ENCODE results near the gene PARD6G. TPM values are rescaled to one million over a fixed set of nuclear protein-coding genes. Genes with fewer than 3 reads are reported as not detected.

Gene PARD6G
- total RNA-seq, 2 donors from 2014 or later, result 2.6 to 3.1 TPM

- no peaks in the 10 kb centered on the region for H3K27me3 ChIP-seq
- H3K4me1 ChIP-seq, result peaks cover 10% of the 10 kb centered on the region
- intact Hi-C loops (cut with DNase I), result no loop called here
- 61 to 66% methylated on average over 2 of the region's 2 CpGs for WGBS, 2 donors
- no peaks in the 10 kb centered on the region for H3K36me3 ChIP-seq (replicated peaks in 1 of 2; ENCODE audit: insufficient read depth in 1 of 2, low read depth in 2 of 2)
- H3K9me3 ChIP-seq, result no peaks in the 10 kb centered on the region
- no peak for DNase-seq
- no peak for ATAC-seq
- no peak overlapping the region for H3K27ac ChIP-seq
- no peak for TF ChIP-seq CTCF (IDR thresholded peaks at IDR 0.05)
- no peak for TF ChIP-seq POLR2A (IDR thresholded peaks at IDR 0.05)
- H3K4me3 ChIP-seq, result no peak overlapping the region
Observed at GRCh38 chr18:80213182-80213581, 34.1 kb downstream of the PARD6G start.

GRCh38 chr18:80210312-80211083 lies 36.8 kb downstream of the PARD6G start:
- intact Hi-C loops (cut with DNase I), result no loop called here
- Histone ChIP-seq H3K9me3 (no peaks in the 10 kb centered on the region), H3K27ac (peak overlapping the region in 1 of 4 donors; percentile 21), H3K4me1 (peaks cover 10% of the 10 kb centered on the region), H3K4me3 (no peak overlapping the region), H3K36me3 (replicated peaks in 1 of 2; ENCODE audit: insufficient read depth in 1 of 2, low read depth in 2 of 2) (no peaks in the 10 kb centered on the region), H3K27me3 (no peaks in the 10 kb centered on the region)
- ATAC-seq (peak; percentile 68), DNase-seq (peak in 3 of 4 donors; percentile 18 to 27 (median 27))
- no peak for TF ChIP-seq POLR2A (IDR thresholded peaks at IDR 0.05)
- no peak for TF ChIP-seq CTCF (IDR thresholded peaks at IDR 0.05)
- WGBS, 2 donors, result 12 to 17% methylated on average over 6 of the region's 6 CpGs

GRCh38 chr18:80208620-80209019 lies 38.7 kb downstream of the PARD6G start:
- no peaks in the 10 kb centered on the region for H3K27me3 ChIP-seq
- DNase-seq, result no peak
- H3K27ac ChIP-seq, result no peak overlapping the region
- H3K9me3 ChIP-seq, result no peaks in the 10 kb centered on the region
- intact Hi-C loops (cut with DNase I), result no loop called here
- 73 to 96% methylated on average over 4 of the region's 4 CpGs for WGBS, 2 donors
- H3K4me1 ChIP-seq, result peaks cover 10% of the 10 kb centered on the region
- no peak overlapping the region for H3K4me3 ChIP-seq
- no peak for ATAC-seq
- no peaks in the 10 kb centered on the region for H3K36me3 ChIP-seq (replicated peaks in 1 of 2; ENCODE audit: insufficient read depth in 1 of 2, low read depth in 2 of 2)
- TF ChIP-seq POLR2A (IDR thresholded peaks at IDR 0.05) (no peak), CTCF (IDR thresholded peaks at IDR 0.05) (no peak)

- Histone ChIP-seq H3K36me3 (replicated peaks in 1 of 2; ENCODE audit: insufficient read depth in 1 of 2, low read depth in 2 of 2) (no peaks in the 10 kb centered on the region), H3K9me3 (no peaks in the 10 kb centered on the region), H3K4me1 (peaks cover 2% of the 10 kb centered on the region), H3K27me3 (no peaks in the 10 kb centered on the region), H3K27ac (no peak overlapping the region), H3K4me3 (no peak overlapping the region)
- WGBS, 2 donors, result 86% methylated on average over 3 to 4 of the region's 4 CpGs
- no peak for ATAC-seq
- TF ChIP-seq CTCF (IDR thresholded peaks at IDR 0.05) (no peak), POLR2A (IDR thresholded peaks at IDR 0.05) (no peak)
- intact Hi-C loops (cut with DNase I), result no loop called here
- no peak for DNase-seq
Observed at GRCh38 chr18:80205294-80205693, 42.0 kb downstream of the PARD6G start.

GRCh38 chr18:80204142-80204541 lies 43.2 kb downstream of the PARD6G start:
- 85 to 87% methylated on average over 2 of the region's 2 CpGs for WGBS, 2 donors
- Histone ChIP-seq H3K27me3 (no peaks in the 10 kb centered on the region), H3K4me3 (no peak overlapping the region), H3K36me3 (replicated peaks in 1 of 2; ENCODE audit: insufficient read depth in 1 of 2, low read depth in 2 of 2) (no peaks in the 10 kb centered on the region), H3K4me1 (no peaks in the 10 kb centered on the region), H3K27ac (no peak overlapping the region), H3K9me3 (no peaks in the 10 kb centered on the region)
- ATAC-seq, result no peak
- intact Hi-C loops (cut with DNase I), result no loop called here
- no peak for DNase-seq
- no peak for TF ChIP-seq CTCF (IDR thresholded peaks at IDR 0.05)
- no peak for TF ChIP-seq POLR2A (IDR thresholded peaks at IDR 0.05)

Data from body of pancreas (tissue), 4 donors.